ENCODE data around the gene ZNF189. TPM values are rescaled to one million over a fixed set of nuclear protein-coding genes. Genes with fewer than 3 reads are reported as not detected.
A peak's percentile ranks its signal among the peaks of the same experiment; 100 is the strongest.

The ZNF189 gene
- polyA plus RNA-seq, 3 donors = 0.72 to 1.8 (median 1.2) TPM

- Histone ChIP-seq H3K4me2 (replicated peaks; ENCODE audit: extremely low read depth, low read length, poor library complexity, severe bottlenecking) (no peak overlapping the region), H3K36me3 (replicated peaks in 1 of 2; ENCODE audit: control insufficient read depth in 1 of 2, insufficient read depth in 2 of 2, low read length in 2 of 2) (no peaks in the 10 kb centered on the region), H3K4me1 (ENCODE audit: control insufficient read depth in 1 of 2, insufficient read depth in 2 of 2, low read length in 2 of 2) (no peaks in the 10 kb centered on the region), H3K9me3 (replicated peaks in 1 of 2; ENCODE audit: control insufficient read depth in 1 of 2, insufficient read depth in 1 of 2, low read length in 2 of 2) (no peaks in the 10 kb centered on the region), H3K79me2 (ENCODE audit: insufficient read depth, low read length) (no peaks in the 10 kb centered on the region), H3K4me3 (replicated peaks in 1 of 3; ENCODE audit: low read depth in 2 of 3, low read length in 3 of 3) (no peak overlapping the region), H4K20me1 (ENCODE audit: insufficient read depth, low read length) (no peaks in the 10 kb centered on the region), H3K9ac (ENCODE audit: insufficient read depth, low read length, poor library complexity, severe bottlenecking) (no peak overlapping the region), H3K27ac (ENCODE audit: low read depth in 1 of 2, low read length in 2 of 2) (no peak overlapping the region), H3K27me3 (ENCODE audit: control insufficient read depth in 2 of 2, insufficient read depth in 2 of 2, low read length in 2 of 2) (no peaks in the 10 kb centered on the region), H2AFZ (ENCODE audit: insufficient read depth, low read depth, low read length, poor library complexity, severe bottlenecking) (no peak overlapping the region)
- H3K9me3 Mint-ChIP-seq = peaks cover 2 to 20% (median 4%) of the 10 kb centered on the region in 7 donors
- H3K27me3 Mint-ChIP-seq (ENCODE audit: low read depth in 3 of 3) = peaks cover 0 to 3% (median 0%) of the 10 kb centered on the region in 3 donors
- TF ChIP-seq CTCF (IDR thresholded peaks at IDR 0.05) = no peak
- H3K4me3 Mint-ChIP-seq = no peak overlapping the region
- no peaks in the 10 kb centered on the region for H3K36me3 Mint-ChIP-seq
- DNase-seq = no peak
- no peaks in the 10 kb centered on the region for H3K4me1 Mint-ChIP-seq
- H3K27ac Mint-ChIP-seq = no peak overlapping the region
- no CpG with 5 or more reads among the region's 5 CpGs for WGBS (ENCODE audit: insufficient coverage)
- intact Hi-C loops (cut with micrococcal nuclease) = no loop called here
Measured at GRCh38 chr9:101354143-101354764, 44.4 kb upstream of the ZNF189 start.

- 100% methylated on average over 3 of the region's 7 CpGs for WGBS (ENCODE audit: insufficient coverage)
- no peak for TF ChIP-seq CTCF (IDR thresholded peaks at IDR 0.05)
- H4K20me1 ChIP-seq (ENCODE audit: insufficient read depth, low read length) = no peaks in the 10 kb centered on the region
- no peak overlapping the region for H3K4me3 ChIP-seq (replicated peaks in 1 of 3; ENCODE audit: low read depth in 2 of 3, low read length in 3 of 3)
- H3K27ac ChIP-seq (ENCODE audit: low read depth in 1 of 2, low read length in 2 of 2) = no peak overlapping the region
- intact Hi-C loops (cut with micrococcal nuclease) = no loop called here
- peaks cover 0 to 3% (median 0%) of the 10 kb centered on the region in 3 donors for H3K27me3 Mint-ChIP-seq (ENCODE audit: low read depth in 3 of 3)
- no peaks in the 10 kb centered on the region for H3K9me3 ChIP-seq (replicated peaks in 1 of 2; ENCODE audit: control insufficient read depth in 1 of 2, insufficient read depth in 1 of 2, low read length in 2 of 2)
- H2AFZ ChIP-seq (ENCODE audit: insufficient read depth, low read depth, low read length, poor library complexity, severe bottlenecking) = no peak overlapping the region
- no peaks in the 10 kb centered on the region for H3K4me1 ChIP-seq (ENCODE audit: control insufficient read depth in 1 of 2, insufficient read depth in 2 of 2, low read length in 2 of 2)
- H3K9ac ChIP-seq (ENCODE audit: insufficient read depth, low read length, poor library complexity, severe bottlenecking) = no peak overlapping the region
- no peaks in the 10 kb centered on the region for H3K4me1 Mint-ChIP-seq
- peak overlapping the region in 1 of 7 donors; percentile 25 for H3K27ac Mint-ChIP-seq
- H3K27me3 ChIP-seq (ENCODE audit: control insufficient read depth in 2 of 2, insufficient read depth in 2 of 2, low read length in 2 of 2) = no peaks in the 10 kb centered on the region
- peaks cover 2 to 20% (median 4%) of the 10 kb centered on the region in 7 donors for H3K9me3 Mint-ChIP-seq
- H3K4me3 Mint-ChIP-seq = no peak overlapping the region
- no peaks in the 10 kb centered on the region for H3K36me3 Mint-ChIP-seq
- H3K36me3 ChIP-seq (replicated peaks in 1 of 2; ENCODE audit: control insufficient read depth in 1 of 2, insufficient read depth in 2 of 2, low read length in 2 of 2) = no peaks in the 10 kb centered on the region
- no peak overlapping the region for H3K4me2 ChIP-seq (replicated peaks; ENCODE audit: extremely low read depth, low read length, poor library complexity, severe bottlenecking)
- no peak for DNase-seq
- no peaks in the 10 kb centered on the region for H3K79me2 ChIP-seq (ENCODE audit: insufficient read depth, low read length)
Measured at GRCh38 chr9:101354765-101355708, 43.6 kb upstream of the ZNF189 start.

All from CD14-positive monocyte (primary cell).